ENCODE data around the gene SEPTIN2. TPM values are rescaled to one million over a fixed set of nuclear protein-coding genes. Genes with fewer than 3 reads are reported as not detected.

SEPTIN2 gene
- total and polyA plus RNA-seq, 2 donors (not counting 3 experiments of a cell fraction or from before 2014, with no cell fraction given): 427 to 512 TPM

DNA sequence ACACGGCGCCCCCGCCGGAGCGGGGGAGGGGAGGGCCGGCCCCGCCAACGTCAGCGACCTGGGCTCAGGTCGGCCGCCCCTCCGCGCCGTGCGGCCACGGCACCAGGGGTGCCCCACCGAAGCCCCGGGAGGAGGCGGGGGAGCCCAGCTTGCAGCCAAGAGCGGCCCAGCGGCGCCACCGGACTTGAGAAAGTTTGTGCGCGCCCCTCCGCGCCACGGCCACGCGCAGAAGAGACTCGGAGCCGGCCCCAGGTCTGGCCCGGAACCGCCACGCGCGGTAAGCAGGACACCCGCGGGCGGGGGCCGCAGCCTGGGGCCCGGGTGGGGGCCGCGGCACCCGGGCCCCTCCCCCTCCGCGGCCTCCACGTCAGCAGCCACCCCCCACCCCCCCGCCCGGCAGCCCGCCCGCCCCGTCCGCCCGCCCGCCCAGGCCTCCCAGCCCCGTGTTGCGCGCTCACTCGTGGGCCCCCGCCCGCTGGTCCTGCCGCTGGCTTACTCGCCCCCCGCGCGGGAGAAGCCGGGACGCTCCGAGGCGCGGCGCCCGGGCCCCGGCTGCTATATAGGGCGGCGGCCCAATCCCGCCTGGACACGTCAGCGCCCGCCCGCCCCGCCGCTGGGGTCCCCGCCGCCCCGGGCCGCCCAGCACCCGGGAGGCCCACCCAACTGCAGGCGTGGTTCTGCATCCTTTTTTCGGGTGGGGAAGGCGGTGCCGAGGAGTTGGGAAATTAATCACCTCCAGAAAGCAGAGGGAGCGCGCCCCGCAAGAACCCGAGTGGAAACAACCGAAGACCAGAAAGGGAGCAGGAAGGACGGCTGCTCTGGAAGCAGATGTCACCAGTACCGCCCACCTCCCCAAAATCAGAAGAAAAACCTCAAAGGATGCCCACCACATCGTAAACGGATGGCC lies 43.2 kb upstream of the SEPTIN2 start:
- no peaks in the 10 kb centered on the region for H3K9me1 ChIP-seq (replicated peaks; ENCODE audit: control insufficient read depth, extremely low read depth, insufficient read depth, low read length)
- peak overlapping the region; percentile 72 for H2AFZ ChIP-seq (ENCODE audit: low read depth, low read length)
- dilution Hi-C loops (cut with MboI; ENCODE audit: extremely low pct_ligation_motif_present, low sequenced_read_pairs) (no loop called here), intact Hi-C loops (cut with micrococcal nuclease) (loop anchor here (1.0 kb wide), 1 partner anchor 43 kb away; the partner anchor contains the start of genes HDLBP and SEPTIN2)
- no TSS peak for BruUV-seq (replicated peaks)
- peaks cover 9% of the 10 kb centered on the region for H4K20me1 ChIP-seq (replicated peaks; ENCODE audit: control insufficient read depth, extremely low read depth, insufficient read depth, low read length)
- peaks cover 27% of the 10 kb centered on the region for H3K4me1 ChIP-seq (ENCODE audit: control insufficient read depth, extremely low read depth, insufficient read depth, low read length)
- H3K4me2 ChIP-seq (ENCODE audit: insufficient read depth, low read length): peak overlapping the region; percentile 95
- CTCF ChIA-PET: no interaction called here
- TF ChIP-seq GATA2 (IDR thresholded peaks at IDR 0.05; ENCODE audit: insufficient read depth, insufficient read length, low read depth, low read length) (no peak), EZH2 (IDR thresholded peaks at IDR 0.05; ENCODE audit: borderline replicate concordance, low read depth, low read length, severe bottlenecking) (no peak), POLR2A (IDR thresholded peaks at IDR 0.05; ENCODE audit: low read depth, low read length) (peak; percentile 27), POLR2AphosphoS5 (IDR thresholded peaks at IDR 0.05; ENCODE audit: insufficient read depth, low read depth, low read length) (peak; percentile 79), MAX (IDR thresholded peaks at IDR 0.05; ENCODE audit: insufficient read depth, insufficient read length) (no peak), CTCF (IDR thresholded peaks at IDR 0.05; ENCODE audit: extremely low read depth in 1 of 2, insufficient read depth in 1 of 2, low read depth in 1 of 2, low read length in 2 of 2) (no peak), JUN (IDR thresholded peaks at IDR 0.05; ENCODE audit: borderline replicate concordance, insufficient read depth, insufficient read length, low read depth) (no peak), MYC (IDR thresholded peaks at IDR 0.05; ENCODE audit: low read depth, low read length) (no peak), FOS (IDR thresholded peaks at IDR 0.05; ENCODE audit: borderline replicate concordance, insufficient read depth, low read length) (no peak)
- H3K27ac ChIP-seq (ENCODE audit: insufficient read depth, low read depth, low read length): peak overlapping the region; percentile 66
- H3K36me3 ChIP-seq (ENCODE audit: control insufficient read depth in 2 of 2, extremely low read depth in 1 of 2, insufficient read depth in 2 of 2, low read length in 2 of 2): peaks cover 1 to 4% of the 10 kb centered on the region in 2 experiments
- no peaks in the 10 kb centered on the region for H3K9me3 ChIP-seq (replicated peaks; ENCODE audit: control insufficient read depth, insufficient read depth, low read length)
- POLR2A ChIA-PET: no interaction called here
- H3K79me2 ChIP-seq (ENCODE audit: control insufficient read depth, insufficient read depth, low read length): peaks cover 69% of the 10 kb centered on the region
- peak overlapping the region; percentile 75 to 92 (median 88) for H3K4me3 ChIP-seq (replicated peaks in 1 of 3; ENCODE audit: insufficient read depth in 1 of 3, low read depth in 1 of 3, low read length in 3 of 3)
- H3K9ac ChIP-seq (replicated peaks; ENCODE audit: extremely low read depth, insufficient read depth, low read length): peak overlapping the region; percentile 86
- FAIRE-seq (peak; percentile 4), DNase-seq (ENCODE audit: low read depth, low spot score) (peak; percentile 58)
- no peaks in the 10 kb centered on the region for H3K27me3 ChIP-seq (ENCODE audit: control insufficient read depth in 2 of 2, insufficient read depth in 2 of 2, low read length in 2 of 2)
